Panc1 (cell line): ENCODE measurements around the gene DLL3. TPM values are rescaled to one million over a fixed set of nuclear protein-coding genes. Genes with fewer than 3 reads are reported as not detected.

Experiments used
- ATAC-seq: fragments of 200-7000 bp; cut with Tn5 transposase; 2 replicates; pipeline ENCODE4 v1.9.1; 2020; ENCODE audit warnings: mild to moderate bottlenecking, moderate library complexity
- BruUV-seq: library from RNA; stranded (reverse); fragments of 400-500 nt; replicated peaks from 2 replicates; lab custom pipeline; 2021; lab: Mats Ljungman, UMichigan
- CTCF ChIA-PET: fragments of 300-600 bp; sonication (Branson Sonifier 250); formaldehyde crosslinking; loops from one replicate; lab custom pipeline; 2022; ENCODE audit warnings: antibody characterized with exemption; lab: Charles Lee
- POLR2A ChIA-PET: fragments of 300-600 bp; sonication (Branson Sonifier 250); formaldehyde crosslinking; loops from one replicate; lab custom pipeline; 2022; ENCODE audit warnings: antibody characterized with exemption; lab: Charles Lee
- DNase-seq: peaks from one replicate; pipeline ENCODE4 v3.0.0-alpha.2; 2010; ENCODE audit warnings: low read depth, low spot score
- H3K27ac ChIP-seq: 2 replicates; pipeline ENCODE4 v1.5.1; 2011; ENCODE audit warnings: mild to moderate bottlenecking, low read length, inconsistent platforms
- H3K27me3 ChIP-seq: fragments of 200-500 bp; sonication (Bioruptor generic); 2 replicates; pipeline ENCODE4 v1.6.0; 2014; ENCODE audit warnings: low read length, inconsistent platforms; ENCODE audit not compliant: control insufficient read depth, insufficient read depth
- H3K36me3 ChIP-seq: fragments of 200-500 bp; sonication (Bioruptor generic); 2 replicates; pipeline ENCODE4 v1.5.1; 2014; ENCODE audit warnings: inconsistent platforms, mild to moderate bottlenecking, low read length, moderate library complexity; ENCODE audit not compliant: control insufficient read depth, insufficient read depth
- H3K4me1 ChIP-seq: 2 replicates; pipeline ENCODE4 v1.5.1; 2011; ENCODE audit warnings: inconsistent platforms, mild to moderate bottlenecking, low read length, moderate library complexity; ENCODE audit not compliant: control insufficient read depth, insufficient read depth
- H3K4me3 ChIP-seq, 2 experiments: 2 replicates each; pipeline ENCODE4 v1.5.1; 2011 to 2012; ENCODE audit warnings: low read depth in 2 of 2, low read length in 2 of 2, mild to moderate bottlenecking in 2 of 2, inconsistent platforms in 1 of 2, moderate library complexity in 1 of 2
- H3K9me3 ChIP-seq: fragments of 200-500 bp; sonication (Bioruptor generic); 2 replicates; pipeline ENCODE4 v1.5.1; 2014; ENCODE audit warnings: low read depth, mild to moderate bottlenecking, inconsistent platforms, low read length, moderate library complexity; ENCODE audit not compliant: control insufficient read depth, insufficient read depth
- POLR2AphosphoS5 ChIP-seq: IDR thresholded peaks from 2 replicates; pipeline ENCODE4 v1.6.1; 2012; ENCODE audit warnings: mild to moderate bottlenecking, low read depth, low read length, moderate library complexity
- SIN3A ChIP-seq: IDR thresholded peaks from 2 replicates; pipeline ENCODE4 v1.6.1; 2012; ENCODE audit warnings: low read depth, mild to moderate bottlenecking, low read length, moderate library complexity, borderline replicate concordance; ENCODE audit not compliant: insufficient read depth
- TCF7L2 ChIP-seq: IDR thresholded peaks from 2 replicates; pipeline ENCODE4 v1.6.1; 2011; ENCODE audit warnings: mild to moderate bottlenecking, low read depth, low read length, inconsistent platforms
- in situ Hi-C: cut with HindIII; loops from 2 replicates; pipeline ENCODE4 v1.10.0; 2016; ENCODE audit warnings: low sequenced_read_pairs, low pct_unique_long_range_greater_than_20kb
- intact Hi-C: fragments of 100-400 bp; cut with micrococcal nuclease; formaldehyde crosslinking; loops from one replicate; pipeline ENCODE4 v1.10.0; 2022; ENCODE audit not compliant: unreplicated experiment
- total RNA-seq: library from RNA; stranded (reverse); gene quantifications from one replicate; pipeline ENCODE4 v1.2.1, GENCODE V29; 2021; ENCODE audit not compliant: unreplicated experiment
- TF ChIP-seq, protein P1 (sequence below), 2 experiments: IDR thresholded peaks; 2 replicates each; pipeline ENCODE4 v1.6.1; 2011 to 2012; ENCODE audit warnings: low read depth in 2 of 2, control low read depth in 1 of 2, low read length in 1 of 2, mild to moderate bottlenecking in 1 of 2, moderate library complexity in 1 of 2; ENCODE audit not compliant: insufficient read depth in 1 of 2
- TF ChIP-seq, protein P2 (sequence below): fragments of 450-650 bp; IDR thresholded peaks from 2 replicates; pipeline ENCODE4 v1.5.1; 2017; ENCODE audit warnings: mild to moderate bottlenecking

DLL3 gene
- total RNA-seq, 1 experiment from 2014 or later, result 76.9 TPM

DNA sequence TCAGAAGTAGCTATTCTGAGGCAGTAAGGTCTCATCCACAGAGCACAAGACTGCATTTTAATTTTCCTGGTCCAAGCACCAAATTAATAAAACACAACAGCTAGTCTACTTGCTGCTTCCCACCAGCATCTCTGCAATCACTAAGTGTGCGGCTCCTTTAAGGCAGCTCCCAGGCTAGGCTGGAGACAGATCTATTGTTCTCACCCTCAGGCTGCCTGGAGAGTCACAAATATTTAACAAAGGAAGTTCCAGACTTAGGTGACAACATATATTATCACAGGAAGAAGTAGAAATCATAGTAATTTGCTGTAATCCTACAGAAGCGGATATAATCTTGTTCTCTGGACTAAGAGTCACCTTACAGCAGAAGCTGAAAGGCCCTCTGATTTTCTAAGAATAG is 43.5 kb downstream of the DLL3 start:
- CTCF ChIA-PET, result interaction anchor here (0.5 to 17.8 kb wide), 20 partner anchors 8 to 563 kb away, joined by 3 to 508 read pairs (median 5); partner anchors contain the start of gene EID2B
- Histone ChIP-seq H3K9me3 (no peaks in the 10 kb centered on the region), H3K36me3 (no peaks in the 10 kb centered on the region; the same call in 1 of the 2 replicates), H3K27me3 (peaks cover 22% of the 10 kb centered on the region), H3K4me1 (peaks cover 26% of the 10 kb centered on the region), H3K4me3 (no peak overlapping the region), H3K27ac (no peak overlapping the region)
- DNase-seq, result no peak
- intact Hi-C loops, result loop anchor here (5.0 kb wide), 1 partner anchor 290 kb away; the partner anchor contains the start of gene DYRK1B
- in situ Hi-C loops, result loop anchor here (5.0 to 10.0 kb wide), 2 partner anchors 40 to 323 kb away; no protein-coding TSS in a partner anchor
- no peak for ATAC-seq
- no TSS peak for BruUV-seq
- TF ChIP-seq POLR2AphosphoS5 (no peak), SIN3A (no peak), TCF7L2 (no peak)
- TF ChIP-seq, protein P1, sequence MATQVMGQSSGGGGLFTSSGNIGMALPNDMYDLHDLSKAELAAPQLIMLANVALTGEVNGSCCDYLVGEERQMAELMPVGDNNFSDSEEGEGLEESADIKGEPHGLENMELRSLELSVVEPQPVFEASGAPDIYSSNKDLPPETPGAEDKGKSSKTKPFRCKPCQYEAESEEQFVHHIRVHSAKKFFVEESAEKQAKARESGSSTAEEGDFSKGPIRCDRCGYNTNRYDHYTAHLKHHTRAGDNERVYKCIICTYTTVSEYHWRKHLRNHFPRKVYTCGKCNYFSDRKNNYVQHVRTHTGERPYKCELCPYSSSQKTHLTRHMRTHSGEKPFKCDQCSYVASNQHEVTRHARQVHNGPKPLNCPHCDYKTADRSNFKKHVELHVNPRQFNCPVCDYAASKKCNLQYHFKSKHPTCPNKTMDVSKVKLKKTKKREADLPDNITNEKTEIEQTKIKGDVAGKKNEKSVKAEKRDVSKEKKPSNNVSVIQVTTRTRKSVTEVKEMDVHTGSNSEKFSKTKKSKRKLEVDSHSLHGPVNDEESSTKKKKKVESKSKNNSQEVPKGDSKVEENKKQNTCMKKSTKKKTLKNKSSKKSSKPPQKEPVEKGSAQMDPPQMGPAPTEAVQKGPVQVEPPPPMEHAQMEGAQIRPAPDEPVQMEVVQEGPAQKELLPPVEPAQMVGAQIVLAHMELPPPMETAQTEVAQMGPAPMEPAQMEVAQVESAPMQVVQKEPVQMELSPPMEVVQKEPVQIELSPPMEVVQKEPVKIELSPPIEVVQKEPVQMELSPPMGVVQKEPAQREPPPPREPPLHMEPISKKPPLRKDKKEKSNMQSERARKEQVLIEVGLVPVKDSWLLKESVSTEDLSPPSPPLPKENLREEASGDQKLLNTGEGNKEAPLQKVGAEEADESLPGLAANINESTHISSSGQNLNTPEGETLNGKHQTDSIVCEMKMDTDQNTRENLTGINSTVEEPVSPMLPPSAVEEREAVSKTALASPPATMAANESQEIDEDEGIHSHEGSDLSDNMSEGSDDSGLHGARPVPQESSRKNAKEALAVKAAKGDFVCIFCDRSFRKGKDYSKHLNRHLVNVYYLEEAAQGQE (IDR thresholded peaks at IDR 0.05; ENCODE audit: insufficient read depth in 1 of 2, low read depth in 2 of 2, low read length in 1 of 2), result no peak
- TF ChIP-seq, protein P2, sequence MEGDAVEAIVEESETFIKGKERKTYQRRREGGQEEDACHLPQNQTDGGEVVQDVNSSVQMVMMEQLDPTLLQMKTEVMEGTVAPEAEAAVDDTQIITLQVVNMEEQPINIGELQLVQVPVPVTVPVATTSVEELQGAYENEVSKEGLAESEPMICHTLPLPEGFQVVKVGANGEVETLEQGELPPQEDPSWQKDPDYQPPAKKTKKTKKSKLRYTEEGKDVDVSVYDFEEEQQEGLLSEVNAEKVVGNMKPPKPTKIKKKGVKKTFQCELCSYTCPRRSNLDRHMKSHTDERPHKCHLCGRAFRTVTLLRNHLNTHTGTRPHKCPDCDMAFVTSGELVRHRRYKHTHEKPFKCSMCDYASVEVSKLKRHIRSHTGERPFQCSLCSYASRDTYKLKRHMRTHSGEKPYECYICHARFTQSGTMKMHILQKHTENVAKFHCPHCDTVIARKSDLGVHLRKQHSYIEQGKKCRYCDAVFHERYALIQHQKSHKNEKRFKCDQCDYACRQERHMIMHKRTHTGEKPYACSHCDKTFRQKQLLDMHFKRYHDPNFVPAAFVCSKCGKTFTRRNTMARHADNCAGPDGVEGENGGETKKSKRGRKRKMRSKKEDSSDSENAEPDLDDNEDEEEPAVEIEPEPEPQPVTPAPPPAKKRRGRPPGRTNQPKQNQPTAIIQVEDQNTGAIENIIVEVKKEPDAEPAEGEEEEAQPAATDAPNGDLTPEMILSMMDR, result no peak
- POLR2A ChIA-PET, result interaction anchor here (0.6 to 2.3 kb wide), 12 partner anchors 93 to 659 kb away, joined by 3 to 45 read pairs (median 4); partner anchors contain the start of genes DYRK1B, FBL, RPS16 and SUPT5H

DNA sequence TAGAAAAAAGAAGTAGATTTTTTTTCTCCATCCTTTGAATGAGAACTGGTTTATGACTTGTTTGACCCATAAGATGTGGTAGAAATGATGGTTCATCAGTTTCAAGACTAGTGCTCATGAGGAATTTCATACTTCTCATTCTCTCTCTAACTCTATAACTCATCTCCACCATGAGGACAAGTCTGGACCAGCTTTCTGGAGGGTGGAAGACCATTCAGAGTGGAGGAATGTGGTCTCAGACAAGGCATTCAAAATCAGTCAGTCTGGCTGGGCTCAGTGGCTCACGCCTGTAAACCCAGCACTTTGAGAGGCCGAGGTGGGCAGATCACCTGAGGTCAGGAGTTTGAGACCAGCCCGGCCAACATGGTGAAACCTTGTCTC is 44.7 kb downstream of the DLL3 start:
- in situ Hi-C loops, result loop anchor here (5.0 to 10.0 kb wide), 2 partner anchors 41 to 321 kb away; no protein-coding TSS in a partner anchor
- Histone ChIP-seq H3K27ac (no peak overlapping the region), H3K27me3 (peaks cover 24% of the 10 kb centered on the region)

More for the DNA sequence above, 44.7 kb downstream of the DLL3 start:
- ChIA-PET POLR2A (interaction anchor here (0.5 to 2.1 kb wide), 2 partner anchors 108 to 291 kb away, joined by 8 to 21 read pairs; partner anchors contain the start of genes DYRK1B and RPS16), CTCF (interaction anchor here (0.6 to 17.8 kb wide), 6 partner anchors 8 to 249 kb away, joined by 3 to 508 read pairs (median 9); no protein-coding TSS in a partner anchor)
- Histone ChIP-seq H3K9me3 (no peaks in the 10 kb centered on the region), H3K4me3 (no peak overlapping the region), H3K36me3 (no peaks in the 10 kb centered on the region), H3K4me1 (peaks cover 22% of the 10 kb centered on the region)
- no peak for TF ChIP-seq TCF7L2
- TF ChIP-seq, protein P2, result no peak
- no peak for TF ChIP-seq POLR2AphosphoS5
- no peak for TF ChIP-seq SIN3A
- TF ChIP-seq, protein P1 (IDR thresholded peaks at IDR 0.05; ENCODE audit: insufficient read depth in 1 of 2, low read depth in 2 of 2, low read length in 1 of 2), result no peak
- BruUV-seq, result no TSS peak
- ATAC-seq (no peak), DNase-seq (no peak)
- intact Hi-C loops, result loop anchor here (5.0 kb wide), 1 partner anchor 289 kb away; the partner anchor contains the start of gene DYRK1B
